Tibial nerve (tissue), 4 donors: ENCODE data around the gene DDAH1. TPM values are rescaled to one million over a fixed set of nuclear protein-coding genes. Genes with fewer than 3 reads are reported as not detected.
"Not testable (repeated sequence)": the region's sequence is repeated elsewhere in the genome, so short reads cannot be mapped to it uniquely, and the experiment has no call there.

Source experiments
- DNase-seq, 2 donors: peaks; one replicate each; pipeline ENCODE4 v3.0.0-alpha.2; 2019; ENCODE audit warnings: low spot score in 2 of 2
- H3K27ac ChIP-seq, 4 donors: fragments of 200-600 bp; sonication (generic) in 3 of 4; one replicate each; pipeline ENCODE4 v1.5.1; 2017 to 2019; ENCODE audit warnings: mild to moderate bottlenecking in 1 of 4
- H3K27me3 ChIP-seq, 2 donors: fragments of 200-600 bp; sonication (generic) in 1 of 2; one replicate each; pipeline versions ENCODE4 v1.5.1 to v1.6.0; 2017 to 2019
- H3K36me3 ChIP-seq, 3 donors: fragments of 200-600 bp; sonication (generic); one replicate each; pipeline ENCODE4 v1.5.1; 2018 to 2019
- H3K4me1 ChIP-seq, 4 donors: fragments of 200-600 bp; sonication (generic) in 3 of 4; one replicate each; pipeline ENCODE4 v1.5.1; 2017 to 2019
- H3K4me3 ChIP-seq, 4 donors: fragments of 200-600 bp; sonication (generic) in 3 of 4; one replicate each; pipeline ENCODE4 v1.5.1; 2017 to 2019; ENCODE audit warnings: mild to moderate bottlenecking in 1 of 4, moderate library complexity in 1 of 4
- H3K9me3 ChIP-seq, 4 donors: fragments of 200-600 bp; sonication (generic) in 3 of 4; one replicate each; pipeline ENCODE4 v1.5.1; 2017 to 2019
- EP300 ChIP-seq, 2 donors: sonication (generic); formaldehyde crosslinking; IDR thresholded peaks; one replicate each; pipeline ENCODE4 v1.6.1; 2017; ENCODE audit warnings: antibody characterized with exemption in 2 of 2, mild to moderate bottlenecking in 1 of 2
- POLR2A ChIP-seq, 2 donors: fragments of 450-650 bp; IDR thresholded peaks; one replicate each; pipeline ENCODE4 v1.6.1; 2017; ENCODE audit warnings: antibody characterized with exemption in 2 of 2, mild to moderate bottlenecking in 2 of 2, moderate library complexity in 2 of 2
- WGBS, 2 donors: methylation state at CpG; one replicate each; pipeline ENCODE4 v1.1.5; 2018; 5-methylcytosine and 5-hydroxymethylcytosine counted together
- total RNA-seq, 4 donors: library from RNA; depleted of rRNA; stranded (reverse); fragments of >200 nt; gene quantifications; one replicate each; pipeline ENCODE4 v1.1.0, GENCODE V29; 2016
- TF ChIP-seq, protein P1 (sequence below), 5 experiments: fragments of 200-600 bp in 3 of 5; fragments of 450-650 bp in 2 of 5; sonication (generic) in 3 of 5; IDR thresholded peaks; one replicate each; pipeline ENCODE4 v1.5.1; 2016 to 2019; ENCODE audit warnings: antibody characterized with exemption in 5 of 5, mild to moderate bottlenecking in 3 of 5, moderate library complexity in 2 of 5

DDAH1 gene
- total RNA-seq, 4 donors from 2014 or later: 17.7 to 23.4 (median 21.8) TPM

DNA sequence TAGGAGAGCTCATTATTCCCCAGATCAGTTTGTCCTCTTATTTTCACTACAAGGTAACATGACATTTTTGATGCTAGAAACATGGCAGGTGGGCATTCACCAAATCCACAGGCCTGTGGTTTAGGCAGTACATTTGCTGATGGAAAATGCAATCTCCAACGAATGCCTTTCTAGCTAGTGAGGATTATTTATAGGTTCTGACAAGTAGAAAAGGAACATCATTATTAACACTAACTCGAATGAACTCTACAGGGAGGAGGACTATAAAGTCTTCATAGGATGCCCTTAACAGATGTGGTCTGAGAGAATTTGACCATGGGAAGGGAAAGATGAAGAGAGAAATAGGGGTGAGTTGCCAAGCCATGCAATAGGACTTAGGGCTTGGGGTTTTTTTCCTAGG is 117.1 kb downstream of the DDAH1 start:
- Histone ChIP-seq H3K9me3 (no peaks in the 10 kb centered on the region), H3K4me3 (no peak overlapping the region), H3K36me3 (peaks cover 0 to 19% (median 0%) of the 10 kb centered on the region in 3 donors), H3K27me3 (no peaks in the 10 kb centered on the region), H3K27ac (no peak overlapping the region), H3K4me1 (peaks cover 0 to 15% (median 6%) of the 10 kb centered on the region in 4 donors)
- TF ChIP-seq, protein P1, sequence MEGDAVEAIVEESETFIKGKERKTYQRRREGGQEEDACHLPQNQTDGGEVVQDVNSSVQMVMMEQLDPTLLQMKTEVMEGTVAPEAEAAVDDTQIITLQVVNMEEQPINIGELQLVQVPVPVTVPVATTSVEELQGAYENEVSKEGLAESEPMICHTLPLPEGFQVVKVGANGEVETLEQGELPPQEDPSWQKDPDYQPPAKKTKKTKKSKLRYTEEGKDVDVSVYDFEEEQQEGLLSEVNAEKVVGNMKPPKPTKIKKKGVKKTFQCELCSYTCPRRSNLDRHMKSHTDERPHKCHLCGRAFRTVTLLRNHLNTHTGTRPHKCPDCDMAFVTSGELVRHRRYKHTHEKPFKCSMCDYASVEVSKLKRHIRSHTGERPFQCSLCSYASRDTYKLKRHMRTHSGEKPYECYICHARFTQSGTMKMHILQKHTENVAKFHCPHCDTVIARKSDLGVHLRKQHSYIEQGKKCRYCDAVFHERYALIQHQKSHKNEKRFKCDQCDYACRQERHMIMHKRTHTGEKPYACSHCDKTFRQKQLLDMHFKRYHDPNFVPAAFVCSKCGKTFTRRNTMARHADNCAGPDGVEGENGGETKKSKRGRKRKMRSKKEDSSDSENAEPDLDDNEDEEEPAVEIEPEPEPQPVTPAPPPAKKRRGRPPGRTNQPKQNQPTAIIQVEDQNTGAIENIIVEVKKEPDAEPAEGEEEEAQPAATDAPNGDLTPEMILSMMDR (IDR thresholded peaks at IDR 0.05): no peak
- TF ChIP-seq EP300 (IDR thresholded peaks at IDR 0.05) (no peak), POLR2A (IDR thresholded peaks at IDR 0.05) (no peak)
- DNase-seq: no peak
- WGBS, 2 donors: 69 to 76% methylated on average over 2 of the region's 2 CpGs

DNA sequence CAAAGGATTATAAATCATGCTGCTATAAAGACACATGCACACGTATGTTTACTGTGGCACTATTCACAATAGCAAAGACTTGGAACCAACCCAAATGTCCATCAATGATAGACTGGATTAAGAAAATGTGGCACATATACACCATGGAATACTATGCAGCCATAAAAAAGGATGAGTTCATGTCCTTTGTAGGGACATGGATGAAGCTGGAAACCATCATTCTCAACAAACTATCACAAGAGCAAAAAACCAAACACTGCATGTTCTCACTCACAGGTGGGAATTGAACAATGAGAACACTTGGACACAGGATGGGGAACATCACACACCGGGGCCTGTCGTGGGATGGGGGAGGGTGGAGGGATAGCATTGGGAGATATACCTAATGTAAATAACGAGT is 117.7 kb downstream of the DDAH1 start:
- DNase-seq, H3K27me3 ChIP-seq, H3K4me3 ChIP-seq, H3K9me3 ChIP-seq, H3K27ac ChIP-seq: not testable (repeated sequence)
- 96 to 98% methylated on average over 4 of the region's 4 CpGs for WGBS, 2 donors
- Histone ChIP-seq H3K4me1 (peaks cover 0 to 19% (median 10%) of the 10 kb centered on the region in 4 donors), H3K36me3 (peaks cover 0 to 19% (median 0%) of the 10 kb centered on the region in 3 donors)

DNA sequence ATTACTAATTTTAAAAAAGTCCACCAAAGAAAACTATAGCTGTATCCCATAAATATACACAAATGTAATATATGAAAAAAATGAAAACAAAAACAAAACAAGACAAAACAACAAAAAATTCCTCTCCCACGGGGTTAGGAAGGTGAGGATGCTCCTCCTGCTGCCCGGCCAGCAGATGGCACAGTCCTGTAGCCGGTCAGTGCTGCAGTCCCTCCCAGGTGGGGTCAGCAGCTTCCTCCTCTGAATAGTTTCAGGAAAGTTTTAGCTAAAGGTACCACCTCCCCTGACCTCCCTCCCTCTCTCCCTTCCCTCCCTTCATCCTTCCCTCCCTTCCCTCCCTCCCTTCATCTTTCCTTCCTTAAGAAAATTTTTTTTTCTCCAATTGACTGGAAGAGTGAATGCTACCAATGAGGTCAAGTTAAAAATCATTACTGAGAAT is 120.7 kb downstream of the DDAH1 start:
- Histone ChIP-seq H3K4me1 (peaks cover 0 to 19% (median 10%) of the 10 kb centered on the region in 4 donors), H3K36me3 (peaks cover 0 to 3% (median 0%) of the 10 kb centered on the region in 3 donors), H3K4me3 (no peak overlapping the region), H3K27ac (no peak overlapping the region), H3K27me3 (no peaks in the 10 kb centered on the region), H3K9me3 (no peaks in the 10 kb centered on the region)
- no peak for DNase-seq
- TF ChIP-seq, protein P1 (IDR thresholded peaks at IDR 0.05): peak in 3 of 5 experiments; percentile 17 to 27 (median 26)
- TF ChIP-seq POLR2A (IDR thresholded peaks at IDR 0.05): no peak
- no peak for TF ChIP-seq EP300 (IDR thresholded peaks at IDR 0.05)
- WGBS, 2 donors: 18 to 22% methylated on average over 3 of the region's 3 CpGs

DNA sequence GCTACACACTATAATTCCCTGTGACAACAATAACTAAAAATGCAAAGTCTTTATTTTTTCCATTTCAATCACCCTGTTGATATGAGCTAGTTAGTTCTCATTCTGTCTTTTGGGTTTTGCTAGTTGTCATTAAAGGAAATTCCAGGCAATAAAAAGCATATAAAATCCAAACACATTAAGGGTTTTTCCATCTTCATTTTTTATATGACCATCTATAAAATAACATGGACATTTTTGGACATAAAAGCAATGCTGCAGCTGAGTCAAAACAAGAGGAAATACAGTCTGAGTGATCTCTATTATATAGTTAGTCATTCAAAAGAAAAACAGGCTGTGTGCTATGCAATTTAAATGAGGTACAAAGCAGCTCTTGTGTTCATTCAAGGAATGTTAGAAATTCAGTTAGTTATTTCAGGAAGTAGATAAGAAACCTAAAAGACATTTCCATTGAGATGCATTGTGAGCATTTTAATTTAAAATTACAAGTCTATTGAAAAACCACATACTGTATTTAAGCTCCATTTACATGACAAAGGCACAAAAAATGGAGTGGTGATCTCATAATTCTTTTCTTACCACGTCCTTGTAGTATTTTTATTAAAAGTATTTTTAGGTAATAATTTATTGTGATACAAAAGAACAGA is 121.2 kb downstream of the DDAH1 start:
- TF ChIP-seq POLR2A (IDR thresholded peaks at IDR 0.05): no peak
- TF ChIP-seq, protein P1 (IDR thresholded peaks at IDR 0.05): no peak
- no peak for TF ChIP-seq EP300 (IDR thresholded peaks at IDR 0.05)
- no peak for DNase-seq
- H3K4me1 ChIP-seq: peaks cover 0 to 19% (median 10%) of the 10 kb centered on the region in 4 donors
- no peaks in the 10 kb centered on the region for H3K9me3 ChIP-seq
- no peak overlapping the region for H3K4me3 ChIP-seq
- H3K27ac ChIP-seq: peak overlapping the region in 1 of 4 donors; percentile 28
- H3K36me3 ChIP-seq: no peaks in the 10 kb centered on the region
- WGBS, 2 donors: 5 to 15% methylated on average over 1 of the region's 1 CpG
- no peaks in the 10 kb centered on the region for H3K27me3 ChIP-seq

DNA sequence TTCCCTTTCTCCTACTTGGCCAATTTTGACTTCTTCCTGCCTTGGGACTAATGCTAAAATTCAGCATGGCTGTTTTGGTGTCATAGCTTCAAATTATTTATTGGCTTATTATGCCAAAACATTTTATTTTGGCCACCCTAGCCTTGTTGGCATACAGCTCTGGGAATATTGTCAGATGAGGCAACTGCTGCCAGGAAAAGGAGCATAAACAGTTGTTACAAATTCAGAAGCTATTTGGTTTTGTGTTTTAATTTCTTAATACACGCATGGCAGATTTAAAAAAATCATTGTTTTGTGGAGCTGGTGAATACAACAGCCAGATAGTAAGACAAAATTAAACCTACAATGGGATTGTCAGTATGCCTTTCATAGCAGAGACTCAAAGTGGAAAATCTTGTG is 121.7 kb downstream of the DDAH1 start:
- H3K4me3 ChIP-seq: no peak overlapping the region
- H3K4me1 ChIP-seq: peaks cover 0 to 19% (median 10%) of the 10 kb centered on the region in 4 donors
- no peaks in the 10 kb centered on the region for H3K9me3 ChIP-seq
- 32 to 33% methylated on average over 1 of the region's 1 CpG for WGBS, 2 donors
- H3K27ac ChIP-seq: peak overlapping the region in 1 of 4 donors; percentile 28
- no peak for TF ChIP-seq EP300 (IDR thresholded peaks at IDR 0.05)
- TF ChIP-seq POLR2A (IDR thresholded peaks at IDR 0.05): no peak
- TF ChIP-seq, protein P1 (IDR thresholded peaks at IDR 0.05): no peak
- no peak for DNase-seq
- no peaks in the 10 kb centered on the region for H3K27me3 ChIP-seq
- no peaks in the 10 kb centered on the region for H3K36me3 ChIP-seq
